Endothelial cell of umbilical vein (primary cell): ENCODE data around the gene DOCK4. TPM values are rescaled to one million over a fixed set of nuclear protein-coding genes. Genes with fewer than 3 reads are reported as not detected.

Source experiments
- BruUV-seq: library from RNA; stranded (reverse); fragments of 400-500 nt; replicated peaks from 2 replicates; lab custom pipeline; 2021; lab: Mats Ljungman, UMichigan
- CTCF ChIA-PET: fragments of 300-600, 350-600 bp; sonication (Branson Sonifier 250); formaldehyde crosslinking; loops from one replicate; lab custom pipeline; 2021; ENCODE audit warnings: antibody characterized with exemption, inconsistent platforms; lab: Charles Lee
- POLR2A ChIA-PET: fragments of 300-600, 350-600 bp; sonication (Branson Sonifier 250); formaldehyde crosslinking; loops from one replicate; lab custom pipeline; 2021; ENCODE audit warnings: antibody characterized with exemption, inconsistent platforms; lab: Charles Lee
- DNase-seq: peaks from one replicate; pipeline ENCODE4 v3.0.0-alpha.2; 2011; ENCODE audit warnings: low read depth, low spot score
- FAIRE-seq: peaks from 2 replicates; lab custom pipeline; 2011; peaks lifted over from hg19 to GRCh38; lab: Jason Lieb, UNC
- H2AFZ ChIP-seq: 2 replicates; pipeline ENCODE4 v1.6.0; 2012; ENCODE audit warnings: low read depth, low read length, control low read depth, inconsistent platforms
- H3K27ac ChIP-seq: 2 replicates; pipeline ENCODE4 v1.5.1; 2011; ENCODE audit warnings: low read depth, mild to moderate bottlenecking, control low read depth, low read length, moderate library complexity; ENCODE audit not compliant: insufficient read depth
- H3K27me3 ChIP-seq, 2 experiments: 2 replicates each; pipeline versions ENCODE4 v1.6.0 to v1.6.1; 2011; ENCODE audit warnings: low read length in 2 of 2, mixed read lengths in 1 of 2; ENCODE audit not compliant: control insufficient read depth in 2 of 2, insufficient read depth in 2 of 2
- H3K36me3 ChIP-seq, 2 experiments: 2 replicates in 1 of 2; 3 replicates in 1 of 2; pipeline ENCODE4 v1.5.1; 2011; ENCODE audit warnings: low read length in 2 of 2, mild to moderate bottlenecking in 1 of 2, moderate library complexity in 1 of 2; ENCODE audit not compliant: control insufficient read depth in 2 of 2, insufficient read depth in 2 of 2; ENCODE audit errors: extremely low read depth in 1 of 2
- H3K4me1 ChIP-seq: 3 replicates; pipeline ENCODE4 v1.5.1; 2011; ENCODE audit warnings: mild to moderate bottlenecking, low read length; ENCODE audit not compliant: control insufficient read depth, insufficient read depth; ENCODE audit errors: extremely low read depth
- H3K4me2 ChIP-seq: 2 replicates; pipeline ENCODE4 v1.6.1; 2011; ENCODE audit warnings: low read length, control low read depth, mixed read lengths; ENCODE audit not compliant: insufficient read depth
- H3K4me3 ChIP-seq, 3 experiments: fragments of 200-600 bp in 1 of 3; sonication (generic), shearing (Covaris generic) in 1 of 3; replicated peaks in 1 of 3; 2 replicates each; pipeline ENCODE4 v1.5.1; 2011 to 2016; ENCODE audit warnings: control low read depth in 3 of 3, low read length in 3 of 3, mild to moderate bottlenecking in 2 of 3, inconsistent platforms in 1 of 3, low read depth in 1 of 3, moderate library complexity in 1 of 3; ENCODE audit not compliant: insufficient read depth in 1 of 3
- H3K79me2 ChIP-seq: 2 replicates; pipeline ENCODE4 v1.6.0; 2012; ENCODE audit warnings: low read length, inconsistent platforms; ENCODE audit not compliant: control insufficient read depth, insufficient read depth
- H3K9ac ChIP-seq: replicated peaks from 2 replicates; pipeline ENCODE3; 2011; ENCODE audit warnings: low read length, control low read depth; ENCODE audit not compliant: insufficient read depth; ENCODE audit errors: extremely low read depth
- H3K9me1 ChIP-seq: replicated peaks from 3 replicates; pipeline ENCODE4 v1.6.0; 2011; ENCODE audit warnings: mild to moderate bottlenecking, low read length; ENCODE audit not compliant: control insufficient read depth, insufficient read depth; ENCODE audit errors: extremely low read depth
- H3K9me3 ChIP-seq: replicated peaks from 2 replicates; pipeline ENCODE4 v1.5.1; 2012; ENCODE audit warnings: low read length, inconsistent platforms; ENCODE audit not compliant: control insufficient read depth, insufficient read depth
- H4K20me1 ChIP-seq: replicated peaks from 2 replicates; pipeline ENCODE3; 2011; ENCODE audit warnings: mild to moderate bottlenecking, low read length; ENCODE audit not compliant: control insufficient read depth, insufficient read depth; ENCODE audit errors: extremely low read depth
- EZH2 ChIP-seq: IDR thresholded peaks from 2 replicates; pipeline ENCODE4 v1.6.1; 2012; ENCODE audit warnings: borderline replicate concordance, low read depth, mild to moderate bottlenecking, moderate library complexity, low read length, inconsistent platforms; ENCODE audit not compliant: severe bottlenecking
- FOS ChIP-seq: IDR thresholded peaks from 2 replicates; pipeline ENCODE4 v1.6.1; 2011; ENCODE audit warnings: mild to moderate bottlenecking, low read length, moderate library complexity, borderline replicate concordance; ENCODE audit not compliant: insufficient read depth
- GATA2 ChIP-seq: IDR thresholded peaks from 2 replicates; pipeline ENCODE4 v1.7.0; 2011; ENCODE audit warnings: low read depth, mild to moderate bottlenecking, moderate library complexity, mixed read lengths, low read length; ENCODE audit not compliant: insufficient read length, insufficient read depth
- JUN ChIP-seq: IDR thresholded peaks from 2 replicates; pipeline ENCODE4 v1.6.1; 2011; ENCODE audit warnings: borderline replicate concordance, low read depth; ENCODE audit not compliant: insufficient read length, insufficient read depth
- MYC ChIP-seq: IDR thresholded peaks from one replicate; pipeline ENCODE4 v1.6.1; 2011; ENCODE audit warnings: mild to moderate bottlenecking, low read depth, low read length
- POLR2A ChIP-seq: IDR thresholded peaks from 2 replicates; pipeline ENCODE4 v1.6.1; 2012; ENCODE audit warnings: low read depth, mild to moderate bottlenecking, control low read depth, low read length
- POLR2AphosphoS5 ChIP-seq: IDR thresholded peaks from 2 replicates; pipeline ENCODE4 v1.6.1; 2012; ENCODE audit warnings: low read depth, mild to moderate bottlenecking, control low read depth, low read length, moderate library complexity; ENCODE audit not compliant: insufficient read depth
- dilution Hi-C: fragments of 300-500 bp; cut with MboI; formaldehyde crosslinking; loops from one replicate; pipeline ENCODE4 v1.15.0; 2019; ENCODE audit warnings: low sequenced_read_pairs; ENCODE audit not compliant: extremely low pct_ligation_motif_present
- intact Hi-C: fragments of 100-400 bp; cut with micrococcal nuclease; formaldehyde crosslinking; loops from one replicate; pipeline ENCODE4 v1.10.0; 2022
- polyA plus RNA-seq, 4 experiments: library from polyadenylated mRNA; depleted of rRNA in 3 of 4; stranded (reverse) in 3 of 4; unstranded in 1 of 4; fragments of >200 nt; gene quantifications; 2 replicates each; pipeline versions ENCODE4 v1.2.1 to v1.2.3, GENCODE V29; 2011 to 2012; ENCODE audit warnings: missing spikeins in 1 of 4
- total RNA-seq: library from RNA; stranded (reverse); gene quantifications from 2 replicates; pipeline ENCODE4 v1.2.3, GENCODE V29; 2021
- TF ChIP-seq, protein P1 (sequence below): IDR thresholded peaks from 2 replicates; pipeline ENCODE4 v1.6.1; 2011; ENCODE audit not compliant: insufficient read depth, insufficient read length
- TF ChIP-seq, protein P2 (sequence below), 2 donors: IDR thresholded peaks; 1 replicate in 1 of 2; 2 replicates in 1 of 2; pipeline ENCODE4 v1.5.1; 2011; ENCODE audit warnings: low read length in 2 of 2, mild to moderate bottlenecking in 2 of 2, moderate library complexity in 2 of 2, control low read depth in 1 of 2, inconsistent platforms in 1 of 2, low read depth in 1 of 2; ENCODE audit not compliant: insufficient read depth in 1 of 2; ENCODE audit errors: extremely low read depth in 1 of 2

Gene DOCK4
- total and polyA plus RNA-seq, 2 donors (not counting 3 experiments of a cell fraction or from before 2014, with no cell fraction given): 47.4 to 164 TPM

DNA sequence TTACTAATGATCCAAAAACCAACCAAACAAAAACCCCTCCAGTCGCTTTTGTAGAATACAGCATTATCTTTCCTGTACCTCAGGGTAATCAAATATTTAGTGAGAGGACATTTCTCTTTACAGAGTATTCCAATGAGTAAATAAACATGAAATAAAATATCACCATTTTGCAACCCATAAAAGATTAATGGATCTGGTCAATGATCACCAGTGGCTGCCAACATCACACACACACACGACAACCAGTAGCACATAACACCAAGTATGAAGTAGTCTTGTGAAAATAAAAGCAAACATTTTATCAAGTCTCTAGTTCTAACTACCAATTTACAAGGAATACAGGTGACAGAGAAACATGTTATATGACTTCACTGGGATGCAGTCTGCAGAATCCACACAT, 455.3 kb downstream of the DOCK4 start:
- no TSS peak for BruUV-seq
- Histone ChIP-seq H3K36me3 (peaks cover 15 to 19% of the 10 kb centered on the region in 2 experiments), H3K79me2 (no peaks in the 10 kb centered on the region), H3K27ac (no peak overlapping the region), H3K4me3 (no peak overlapping the region), H3K9me1 (no peaks in the 10 kb centered on the region), H2AFZ (no peak overlapping the region), H3K27me3 (no peaks in the 10 kb centered on the region), H4K20me1 (no peaks in the 10 kb centered on the region), H3K4me1 (peaks cover 3% of the 10 kb centered on the region), H3K9ac (no peak overlapping the region), H3K4me2 (no peak overlapping the region), H3K9me3 (no peaks in the 10 kb centered on the region)
- no peak for DNase-seq
- intact Hi-C loops: no loop called here
- FAIRE-seq: no peak
- TF ChIP-seq EZH2: no peak
- TF ChIP-seq, protein P1, sequence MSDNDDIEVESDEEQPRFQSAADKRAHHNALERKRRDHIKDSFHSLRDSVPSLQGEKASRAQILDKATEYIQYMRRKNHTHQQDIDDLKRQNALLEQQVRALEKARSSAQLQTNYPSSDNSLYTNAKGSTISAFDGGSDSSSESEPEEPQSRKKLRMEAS: no peak
- ChIA-PET CTCF (interaction anchor here (1.3 to 1.6 kb wide), 2 partner anchors 13 to 105 kb away, joined by 3 read pairs; no protein-coding TSS in a partner anchor), POLR2A (no interaction called here)
- dilution Hi-C loops: loop anchor here (25.0 kb wide), 1 partner anchor 661 kb away; no protein-coding TSS in a partner anchor

DNA sequence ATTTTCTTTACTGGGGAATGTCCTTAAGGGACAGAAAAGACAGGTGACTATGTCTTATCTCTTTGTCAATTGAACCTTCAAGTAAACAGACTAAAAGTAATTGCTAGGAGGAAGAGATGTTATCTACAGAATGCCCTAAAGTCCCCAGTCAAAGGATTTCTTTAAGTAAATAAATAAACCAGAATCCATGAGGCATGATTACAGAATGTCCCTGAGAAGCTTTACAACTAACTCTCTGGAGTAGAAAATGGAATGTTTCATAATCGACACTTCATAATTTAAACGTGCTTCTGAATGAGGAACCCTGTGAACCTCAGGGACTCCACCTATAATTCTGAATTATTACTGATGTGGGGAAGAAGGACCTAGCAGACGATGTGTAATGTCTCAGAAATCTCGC, 456.0 kb downstream of the DOCK4 start:
- CTCF ChIA-PET: interaction anchor here (1.3 to 1.6 kb wide), 2 partner anchors 13 to 106 kb away, joined by 3 read pairs; no protein-coding TSS in a partner anchor

More for the DNA sequence above, 456.0 kb downstream of the DOCK4 start:
- H2AFZ ChIP-seq: no peak overlapping the region
- H3K9ac ChIP-seq: no peak overlapping the region
- H3K79me2 ChIP-seq: no peaks in the 10 kb centered on the region
- H4K20me1 ChIP-seq: no peaks in the 10 kb centered on the region
- no peak for DNase-seq
- BruUV-seq: no TSS peak
- H3K27ac ChIP-seq: no peak overlapping the region
- POLR2A ChIA-PET: no interaction called here
- no peaks in the 10 kb centered on the region for H3K9me3 ChIP-seq
- H3K4me1 ChIP-seq: peaks cover 8% of the 10 kb centered on the region
- H3K36me3 ChIP-seq: peaks cover 13% of the 10 kb centered on the region in 2 experiments
- intact Hi-C loops: no loop called here
- TF ChIP-seq, protein P2, sequence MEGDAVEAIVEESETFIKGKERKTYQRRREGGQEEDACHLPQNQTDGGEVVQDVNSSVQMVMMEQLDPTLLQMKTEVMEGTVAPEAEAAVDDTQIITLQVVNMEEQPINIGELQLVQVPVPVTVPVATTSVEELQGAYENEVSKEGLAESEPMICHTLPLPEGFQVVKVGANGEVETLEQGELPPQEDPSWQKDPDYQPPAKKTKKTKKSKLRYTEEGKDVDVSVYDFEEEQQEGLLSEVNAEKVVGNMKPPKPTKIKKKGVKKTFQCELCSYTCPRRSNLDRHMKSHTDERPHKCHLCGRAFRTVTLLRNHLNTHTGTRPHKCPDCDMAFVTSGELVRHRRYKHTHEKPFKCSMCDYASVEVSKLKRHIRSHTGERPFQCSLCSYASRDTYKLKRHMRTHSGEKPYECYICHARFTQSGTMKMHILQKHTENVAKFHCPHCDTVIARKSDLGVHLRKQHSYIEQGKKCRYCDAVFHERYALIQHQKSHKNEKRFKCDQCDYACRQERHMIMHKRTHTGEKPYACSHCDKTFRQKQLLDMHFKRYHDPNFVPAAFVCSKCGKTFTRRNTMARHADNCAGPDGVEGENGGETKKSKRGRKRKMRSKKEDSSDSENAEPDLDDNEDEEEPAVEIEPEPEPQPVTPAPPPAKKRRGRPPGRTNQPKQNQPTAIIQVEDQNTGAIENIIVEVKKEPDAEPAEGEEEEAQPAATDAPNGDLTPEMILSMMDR (IDR thresholded peaks at IDR 0.05; ENCODE audit: extremely low read depth in 1 of 2, insufficient read depth in 1 of 2, low read depth in 1 of 2, low read length in 2 of 2): no peak
- TF ChIP-seq, protein P1: no peak
- TF ChIP-seq FOS (no peak), POLR2A (no peak), EZH2 (no peak), JUN (no peak), GATA2 (no peak), MYC (no peak), POLR2AphosphoS5 (no peak)
- H3K9me1 ChIP-seq: no peaks in the 10 kb centered on the region
- no peak for FAIRE-seq
- no peak overlapping the region for H3K4me2 ChIP-seq
- no peaks in the 10 kb centered on the region for H3K27me3 ChIP-seq
- H3K4me3 ChIP-seq: no peak overlapping the region
- dilution Hi-C loops: loop anchor here (25.0 kb wide), 1 partner anchor 662 kb away; no protein-coding TSS in a partner anchor
